Measurements from ENCODE around the gene ARID1B.
"Not testable (repeated sequence)": the region's sequence is repeated elsewhere in the genome, so short reads cannot be mapped to it uniquely, and the experiment has no call there.

The ARID1B gene

GRCh38 chr6:156977527-156978291, 200.5 kb downstream of the ARID1B start:
- peak overlapping the region; percentile 16 for H3K27ac Mint-ChIP-seq
- H3K4me3 Mint-ChIP-seq, result peak overlapping the region; percentile 67
- no peaks in the 10 kb centered on the region for H3K36me3 Mint-ChIP-seq
- DNase-seq (ENCODE audit: low spot score in 2 of 2) (no peak), ATAC-seq (no peak)
- no peaks in the 10 kb centered on the region for H3K9me3 Mint-ChIP-seq
- H3K4me1 Mint-ChIP-seq, result peaks cover 82% of the 10 kb centered on the region

GRCh38 chr6:156978948-156979347, 201.8 kb downstream of the ARID1B start:
- ATAC-seq (peak; percentile 88), DNase-seq (ENCODE audit: low spot score in 2 of 2) (no peak)
- Mint-ChIP-seq H3K4me3 (no peak overlapping the region), H3K9me3 (no peaks in the 10 kb centered on the region), H3K27ac (no peak overlapping the region), H3K36me3 (no peaks in the 10 kb centered on the region), H3K4me1 (peaks cover 88% of the 10 kb centered on the region)

- Mint-ChIP-seq H3K4me3 (no peak overlapping the region), H3K4me1 (peaks cover 87% of the 10 kb centered on the region), H3K9me3 (no peaks in the 10 kb centered on the region), H3K36me3 (no peaks in the 10 kb centered on the region), H3K27ac (peak overlapping the region; percentile 57)
- no peak for DNase-seq (ENCODE audit: low spot score in 2 of 2)
- no peak for ATAC-seq
These were observed 203.3 kb downstream of the ARID1B start for GRCh38 chr6:156980515-156980914.

GRCh38 chr6:156980948-156981347, 203.8 kb downstream of the ARID1B start:
- H3K27ac Mint-ChIP-seq, result peak overlapping the region; percentile 57
- peaks cover 82% of the 10 kb centered on the region for H3K4me1 Mint-ChIP-seq
- no peaks in the 10 kb centered on the region for H3K36me3 Mint-ChIP-seq
- no peak overlapping the region for H3K4me3 Mint-ChIP-seq
- no peaks in the 10 kb centered on the region for H3K9me3 Mint-ChIP-seq
- ATAC-seq (no peak), DNase-seq (ENCODE audit: low spot score in 2 of 2) (no peak)

- DNase-seq (ENCODE audit: low spot score in 2 of 2) (no peak), ATAC-seq (no peak)
- Mint-ChIP-seq H3K27ac (no peak overlapping the region), H3K4me1 (peaks cover 76% of the 10 kb centered on the region), H3K9me3 (no peaks in the 10 kb centered on the region), H3K36me3 (no peaks in the 10 kb centered on the region), H3K4me3 (no peak overlapping the region)
These were observed 205.0 kb downstream of the ARID1B start for GRCh38 chr6:156982168-156982567.

GRCh38 chr6:156982864-156983263, 205.7 kb downstream of the ARID1B start:
- not testable (repeated sequence) for H3K9me3 Mint-ChIP-seq, H3K27ac Mint-ChIP-seq, ATAC-seq

GRCh38 chr6:156984178-156984738, 207.1 kb downstream of the ARID1B start:
- H3K9me3 Mint-ChIP-seq, result no peaks in the 10 kb centered on the region
- peaks cover 69% of the 10 kb centered on the region for H3K4me1 Mint-ChIP-seq
- DNase-seq (ENCODE audit: low spot score in 2 of 2), result no peak
- peak overlapping the region; percentile 53 for H3K27ac Mint-ChIP-seq
- ATAC-seq, result peak; percentile 60
- H3K4me3 Mint-ChIP-seq, result no peak overlapping the region
- H3K36me3 Mint-ChIP-seq, result no peaks in the 10 kb centered on the region

More at GRCh38 chr6:156982864-156983263, 205.7 kb downstream of the ARID1B start:
- peaks cover 74% of the 10 kb centered on the region for H3K4me1 Mint-ChIP-seq
- H3K36me3 Mint-ChIP-seq; DNase-seq (ENCODE audit: low spot score in 2 of 2); H3K4me3 Mint-ChIP-seq: not testable (repeated sequence)

GRCh38 chr6:156985309-156985708, 208.1 kb downstream of the ARID1B start:
- H3K9me3 Mint-ChIP-seq, result no peaks in the 10 kb centered on the region
- DNase-seq (ENCODE audit: low spot score in 2 of 2) (no peak), ATAC-seq (no peak)
- H3K4me3 Mint-ChIP-seq, result no peak overlapping the region
- no peak overlapping the region for H3K27ac Mint-ChIP-seq
- H3K4me1 Mint-ChIP-seq, result peaks cover 63% of the 10 kb centered on the region
- H3K36me3 Mint-ChIP-seq, result no peaks in the 10 kb centered on the region

GRCh38 chr6:156988276-156989158, 211.3 kb downstream of the ARID1B start:
- H3K36me3 Mint-ChIP-seq, result no peaks in the 10 kb centered on the region
- no peak overlapping the region for H3K4me3 Mint-ChIP-seq
- H3K27ac Mint-ChIP-seq, result no peak overlapping the region
- no peaks in the 10 kb centered on the region for H3K9me3 Mint-ChIP-seq
- DNase-seq (ENCODE audit: low spot score in 2 of 2) (no peak), ATAC-seq (peak; percentile 68)
- H3K4me1 Mint-ChIP-seq, result peaks cover 42% of the 10 kb centered on the region

GRCh38 chr6:156989159-156989806, 212.1 kb downstream of the ARID1B start:
- ATAC-seq (no peak), DNase-seq (ENCODE audit: low spot score in 2 of 2) (no peak)
- Mint-ChIP-seq H3K36me3 (no peaks in the 10 kb centered on the region), H3K9me3 (no peaks in the 10 kb centered on the region), H3K27ac (no peak overlapping the region), H3K4me1 (peaks cover 34% of the 10 kb centered on the region), H3K4me3 (no peak overlapping the region)

- Mint-ChIP-seq H3K9me3 (no peaks in the 10 kb centered on the region), H3K36me3 (no peaks in the 10 kb centered on the region), H3K27ac (no peak overlapping the region), H3K4me3 (no peak overlapping the region), H3K4me1 (peaks cover 26% of the 10 kb centered on the region)
- ATAC-seq (no peak), DNase-seq (ENCODE audit: low spot score in 2 of 2) (no peak)
These were observed 215.0 kb downstream of the ARID1B start for GRCh38 chr6:156992020-156992804.

GRCh38 chr6:156993713-156994112, 216.5 kb downstream of the ARID1B start:
- no peaks in the 10 kb centered on the region for H3K36me3 Mint-ChIP-seq
- H3K27ac Mint-ChIP-seq, result no peak overlapping the region
- H3K4me3 Mint-ChIP-seq, result no peak overlapping the region
- H3K4me1 Mint-ChIP-seq, result peaks cover 25% of the 10 kb centered on the region
- H3K9me3 Mint-ChIP-seq, result no peaks in the 10 kb centered on the region
- DNase-seq (ENCODE audit: low spot score in 2 of 2) (no peak), ATAC-seq (no peak)

GRCh38 chr6:156994215-156995076, 217.3 kb downstream of the ARID1B start:
- Mint-ChIP-seq H3K27ac (peak overlapping the region; percentile 23), H3K4me1 (peaks cover 32% of the 10 kb centered on the region), H3K36me3 (no peaks in the 10 kb centered on the region), H3K4me3 (no peak overlapping the region), H3K9me3 (no peaks in the 10 kb centered on the region)
- DNase-seq (ENCODE audit: low spot score in 2 of 2) (no peak), ATAC-seq (no peak)

- ATAC-seq, result no peak
- Mint-ChIP-seq H3K4me1 (peaks cover 39% of the 10 kb centered on the region), H3K4me3 (no peak overlapping the region)
These were observed 218.3 kb downstream of the ARID1B start for GRCh38 chr6:156995502-156995901.

More at GRCh38 chr6:156995502-156995901, 218.3 kb downstream of the ARID1B start:
- DNase-seq (ENCODE audit: low spot score in 2 of 2), result no peak
- no peak overlapping the region for H3K27ac Mint-ChIP-seq
- H3K9me3 Mint-ChIP-seq, result no peaks in the 10 kb centered on the region
- H3K36me3 Mint-ChIP-seq, result no peaks in the 10 kb centered on the region

Measured in stimulated activated effector memory CD8-positive, alpha-beta T cell treated with anti-CD3 and anti-CD28 coated beads, Interleukin-12 subunit alpha, Interleukin-12 subunit beta, amount 100 ng/mL, for 72 hours (primary cell).